GM13976 (cell line): ENCODE measurements around the gene SLC1A2.

Experiments
- DNase-seq: peaks from one replicate; pipeline ENCODE4 v3.0.0; 2012; ENCODE audit warnings: low spot score
- in situ Hi-C: fragments of 300-500 bp; cut with MboI; formaldehyde crosslinking; loops from one replicate; pipeline ENCODE4 v1.12.0; 2022; ENCODE audit warnings: low sequenced_read_pairs, mixed read lengths, inconsistent platforms; ENCODE audit not compliant: unreplicated experiment
- TF ChIP-seq, protein P1 (sequence below): IDR thresholded peaks from 2 replicates; pipeline ENCODE4 v1.5.1; 2012; ENCODE audit warnings: borderline replicate concordance, mild to moderate bottlenecking; ENCODE audit not compliant: insufficient read depth; ENCODE audit errors: extremely low read depth, missing control alignments, control extremely low read depth

The SLC1A2 gene

DNA sequence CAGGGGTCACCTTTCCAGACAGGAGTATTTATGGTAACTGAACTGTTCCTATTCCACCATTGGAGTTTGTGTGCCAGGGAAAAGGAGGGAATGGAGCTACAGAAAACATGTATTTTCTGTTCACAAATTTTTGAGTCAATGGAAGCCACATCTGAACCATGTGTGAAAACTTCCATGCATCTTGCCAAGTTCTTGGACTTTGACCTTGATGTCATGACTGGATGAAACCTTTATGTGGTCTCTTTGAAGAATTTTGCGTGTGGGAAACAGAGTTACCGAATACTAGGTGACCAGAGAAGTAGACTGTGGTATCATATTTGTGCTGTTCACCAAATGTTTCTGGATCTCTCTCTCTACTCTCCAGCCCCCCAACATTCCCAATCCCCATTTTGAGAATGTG is 175.6 kb downstream of the SLC1A2 start:
- DNase-seq: no peak
- TF ChIP-seq, protein P1, sequence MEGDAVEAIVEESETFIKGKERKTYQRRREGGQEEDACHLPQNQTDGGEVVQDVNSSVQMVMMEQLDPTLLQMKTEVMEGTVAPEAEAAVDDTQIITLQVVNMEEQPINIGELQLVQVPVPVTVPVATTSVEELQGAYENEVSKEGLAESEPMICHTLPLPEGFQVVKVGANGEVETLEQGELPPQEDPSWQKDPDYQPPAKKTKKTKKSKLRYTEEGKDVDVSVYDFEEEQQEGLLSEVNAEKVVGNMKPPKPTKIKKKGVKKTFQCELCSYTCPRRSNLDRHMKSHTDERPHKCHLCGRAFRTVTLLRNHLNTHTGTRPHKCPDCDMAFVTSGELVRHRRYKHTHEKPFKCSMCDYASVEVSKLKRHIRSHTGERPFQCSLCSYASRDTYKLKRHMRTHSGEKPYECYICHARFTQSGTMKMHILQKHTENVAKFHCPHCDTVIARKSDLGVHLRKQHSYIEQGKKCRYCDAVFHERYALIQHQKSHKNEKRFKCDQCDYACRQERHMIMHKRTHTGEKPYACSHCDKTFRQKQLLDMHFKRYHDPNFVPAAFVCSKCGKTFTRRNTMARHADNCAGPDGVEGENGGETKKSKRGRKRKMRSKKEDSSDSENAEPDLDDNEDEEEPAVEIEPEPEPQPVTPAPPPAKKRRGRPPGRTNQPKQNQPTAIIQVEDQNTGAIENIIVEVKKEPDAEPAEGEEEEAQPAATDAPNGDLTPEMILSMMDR: no peak
- in situ Hi-C loops: no loop called here

DNA sequence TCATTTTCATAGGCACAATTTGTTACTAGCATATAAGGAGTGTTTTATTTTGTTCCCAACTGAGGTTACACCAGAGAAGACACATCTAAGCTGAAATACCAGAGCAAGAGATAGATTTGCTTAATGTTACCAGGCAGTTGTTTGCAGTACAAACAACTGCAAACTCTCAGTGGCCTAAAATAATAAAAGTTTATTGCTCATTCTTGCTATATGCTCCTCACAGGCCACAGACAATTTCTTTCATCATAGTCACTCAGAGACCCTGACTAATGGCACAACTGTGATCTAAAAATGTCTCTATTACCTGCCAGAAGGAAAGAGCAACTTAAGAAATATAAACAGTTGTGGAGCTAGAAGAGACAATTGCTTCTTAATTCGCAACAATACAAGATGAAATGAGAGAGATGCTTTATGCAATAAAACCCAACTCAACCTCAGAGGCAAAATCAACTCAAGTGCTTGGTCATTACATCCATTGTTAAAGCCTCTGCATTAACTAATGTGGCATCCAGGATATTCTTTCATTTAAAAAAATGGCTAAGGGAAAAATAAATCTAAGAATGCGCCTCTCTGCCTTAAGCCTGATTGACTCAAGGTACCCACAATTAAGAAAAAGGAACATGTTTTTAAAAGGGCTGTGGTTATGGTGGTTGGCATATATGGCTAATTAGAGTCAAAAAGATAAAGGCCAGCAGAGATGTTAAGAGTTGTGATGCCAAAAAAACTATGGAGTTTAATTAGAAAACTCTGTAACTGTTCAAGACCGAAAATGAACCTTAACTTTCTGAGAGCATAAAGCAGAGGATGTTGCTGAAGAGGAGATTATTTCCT is 176.7 kb downstream of the SLC1A2 start:
- TF ChIP-seq, protein P1: no peak
- DNase-seq: no peak
- in situ Hi-C loops: no loop called here

DNA sequence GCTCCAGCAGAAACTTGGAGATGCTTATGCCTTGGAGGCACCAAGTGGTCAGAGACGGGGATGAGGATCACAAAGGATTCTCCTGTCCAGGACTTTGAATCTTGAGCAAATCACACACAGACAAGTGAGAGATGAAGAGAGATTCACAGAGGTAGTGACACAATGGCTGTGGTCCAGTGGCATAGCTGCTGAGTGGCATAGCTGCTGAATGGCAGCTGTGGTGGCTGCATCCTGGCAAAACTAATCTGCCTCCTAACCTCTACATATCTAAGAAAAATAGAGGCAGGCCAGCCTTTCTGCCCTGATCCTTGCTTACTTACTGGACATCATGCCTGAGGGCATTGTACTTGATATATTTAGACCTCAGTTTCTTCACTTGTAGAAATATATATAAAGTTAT is 177.8 kb downstream of the SLC1A2 start:
- TF ChIP-seq, protein P1: no peak
- no peak for DNase-seq
- in situ Hi-C loops: no loop called here

DNA sequence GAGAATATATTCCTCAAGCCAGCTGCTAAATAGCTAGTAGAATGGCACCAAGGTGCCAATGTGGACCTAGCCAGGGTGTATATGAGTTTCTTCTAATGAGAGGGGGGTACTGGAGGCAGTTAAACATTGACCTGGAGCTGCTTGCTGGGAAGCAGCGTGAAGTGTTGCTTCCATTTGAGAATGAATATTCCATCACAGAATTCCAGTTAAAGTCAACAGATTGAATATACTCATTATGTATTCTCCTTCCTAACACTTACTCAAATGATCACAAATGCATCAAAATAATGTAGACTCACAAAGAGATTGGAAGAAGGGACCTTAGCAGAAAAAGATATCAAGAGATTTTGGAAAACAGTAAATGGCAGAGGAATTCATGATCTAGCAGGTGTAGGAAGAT is 178.3 kb downstream of the SLC1A2 start:
- TF ChIP-seq, protein P1: no peak
- DNase-seq: no peak
- in situ Hi-C loops: no loop called here

DNA sequence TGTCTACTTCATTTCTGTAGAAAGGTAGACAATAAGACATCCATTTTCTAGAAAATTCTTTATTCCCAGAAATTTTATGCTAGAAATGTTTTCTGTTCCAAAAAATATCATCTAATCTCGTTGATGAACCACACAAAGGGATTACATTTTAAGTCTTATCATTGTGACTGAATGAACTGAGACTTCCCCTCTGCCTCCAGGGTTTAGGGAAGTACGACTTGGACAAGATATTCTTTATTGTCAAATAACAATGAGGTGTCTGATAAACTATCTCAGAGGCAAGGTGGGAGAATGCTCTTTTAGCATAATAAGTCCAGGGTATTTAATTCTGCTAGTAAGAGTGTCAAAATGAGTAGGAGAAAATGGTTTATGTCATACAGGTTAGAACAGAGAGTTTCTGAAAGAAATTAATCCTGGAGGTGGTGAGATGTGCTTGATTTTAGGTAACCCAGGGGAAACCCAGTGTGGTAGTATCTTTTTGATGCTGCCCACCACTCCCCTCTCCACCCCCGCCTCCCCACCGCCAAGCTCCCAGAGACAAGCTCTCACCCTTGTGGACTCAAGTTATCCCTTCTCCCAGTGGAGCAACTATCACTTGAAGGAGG is 179.8 kb downstream of the SLC1A2 start:
- TF ChIP-seq, protein P1: no peak
- in situ Hi-C loops: no loop called here
- no peak for DNase-seq

DNA sequence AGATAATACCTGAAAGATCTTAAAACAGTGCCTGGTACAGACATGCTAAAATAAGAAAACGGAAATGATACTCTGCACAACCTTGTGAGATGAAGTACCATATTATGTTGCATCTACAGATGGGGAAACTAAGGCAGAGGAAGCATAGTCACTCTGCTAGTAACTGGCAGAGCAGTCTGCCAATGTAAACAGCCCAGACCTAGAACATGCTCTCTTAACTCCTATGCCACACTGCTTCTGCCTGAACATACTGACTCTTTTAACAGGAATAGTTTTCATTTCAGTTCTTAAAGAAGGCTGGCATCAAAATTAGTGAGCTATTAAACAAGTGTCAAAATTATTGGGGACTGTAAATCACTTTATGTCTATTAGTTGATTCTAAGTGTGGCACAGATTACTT is 180.5 kb downstream of the SLC1A2 start:
- DNase-seq: no peak
- in situ Hi-C loops: no loop called here
- TF ChIP-seq, protein P1: no peak
